IMR-90 (cell line): ENCODE data around the gene MRPL58. TPM values are rescaled to one million over a fixed set of nuclear protein-coding genes. Genes with fewer than 3 reads are reported as not detected.

ENCODE experiments used
- ATAC-seq: fragments of 200-7000 bp; cut with Tn5 transposase; 2 replicates; pipeline ENCODE4 v1.9.1; 2020; ENCODE audit warnings: low read depth, mild to moderate bottlenecking, moderate library complexity
- BruUV-seq: library from RNA; stranded (reverse); fragments of 400-500 nt; replicated peaks from 2 replicates; lab custom pipeline; 2021; lab: Mats Ljungman, UMichigan
- CTCF ChIA-PET: fragments of 300-600 bp; formaldehyde crosslinking; extraction: SDS; loops from one replicate; lab custom pipeline; 2021; ENCODE audit warnings: antibody characterized with exemption; lab: Yijun Ruan, JAX
- POLR2A ChIA-PET: fragments of 300-600 bp; sonication (Branson Sonifier 250); formaldehyde crosslinking; loops from one replicate; lab custom pipeline; 2022; ENCODE audit warnings: antibody characterized with exemption; ENCODE audit not compliant: unreplicated experiment; lab: Charles Lee
- DNase-seq: peaks from one replicate; pipeline ENCODE4 v3.0.0; 2013
- H2AFZ ChIP-seq: replicated peaks from 2 replicates; pipeline ENCODE3; 2013; ENCODE audit warnings: low read length, mild to moderate bottlenecking; ENCODE audit not compliant: poor library complexity
- H2AK5ac ChIP-seq: 2 replicates; pipeline ENCODE4 v1.6.1; 2013; ENCODE audit warnings: low read depth, low read length, inconsistent platforms
- H2AK9ac ChIP-seq: replicated peaks from 2 replicates; pipeline ENCODE3; 2013; ENCODE audit warnings: mild to moderate bottlenecking, low read depth, low read length, moderate library complexity; ENCODE audit not compliant: poor library complexity
- H2BK120ac ChIP-seq: 2 replicates; pipeline ENCODE4 v1.6.1; 2013; ENCODE audit warnings: low read depth, low read length, inconsistent platforms
- H2BK15ac ChIP-seq: 3 replicates; pipeline ENCODE4 v1.6.1; 2013; ENCODE audit warnings: low read depth, low read length, inconsistent platforms
- H2BK20ac ChIP-seq: 2 replicates; pipeline ENCODE4 v1.6.1; 2013; ENCODE audit warnings: low read depth, mild to moderate bottlenecking, inconsistent platforms, low read length, moderate library complexity
- H2BK5ac ChIP-seq: 2 replicates; pipeline ENCODE4 v1.6.1; 2013; ENCODE audit warnings: mild to moderate bottlenecking, low read depth, low read length, inconsistent platforms; ENCODE audit not compliant: poor library complexity, severe bottlenecking
- H3K14ac ChIP-seq: replicated peaks from 2 replicates; pipeline ENCODE4 v1.6.1; 2013; ENCODE audit warnings: low read depth, low read length, inconsistent platforms
- H3K18ac ChIP-seq: 2 replicates; pipeline ENCODE4 v1.6.1; 2013; ENCODE audit warnings: low read depth, low read length, control low read depth
- H3K23ac ChIP-seq: 2 replicates; pipeline ENCODE4 v1.6.1; 2013; ENCODE audit warnings: low read depth, low read length, inconsistent platforms
- H3K27ac ChIP-seq: 2 replicates; pipeline ENCODE4 v1.5.1; 2013; ENCODE audit warnings: mild to moderate bottlenecking, control low read depth, low read length; ENCODE audit not compliant: insufficient read depth
- H3K27me3 ChIP-seq: 2 replicates; pipeline ENCODE4 v1.6.1; 2013; ENCODE audit warnings: low read length; ENCODE audit not compliant: control insufficient read depth, insufficient read depth
- H3K36me3 ChIP-seq: 2 replicates; pipeline ENCODE4 v1.6.1; 2013; ENCODE audit warnings: low read length, mixed read lengths; ENCODE audit not compliant: control insufficient read depth, insufficient read depth
- H3K4ac ChIP-seq: 2 replicates; pipeline ENCODE4 v1.6.1; 2013; ENCODE audit warnings: low read depth, low read length, inconsistent platforms
- H3K4me1 ChIP-seq: 2 replicates; pipeline ENCODE4 v1.6.1; 2013; ENCODE audit warnings: low read length, mixed read lengths; ENCODE audit not compliant: control insufficient read depth, insufficient read depth
- H3K4me2 ChIP-seq: 2 replicates; pipeline ENCODE4 v1.6.1; 2013; ENCODE audit warnings: low read depth, mild to moderate bottlenecking, control low read depth, low read length, moderate library complexity
- H3K4me3 ChIP-seq: 2 replicates; pipeline ENCODE4 v1.5.1; 2013; ENCODE audit warnings: low read depth, mild to moderate bottlenecking, control low read depth, low read length, moderate library complexity; ENCODE audit not compliant: insufficient read depth
- H3K56ac ChIP-seq: 2 replicates; pipeline ENCODE4 v1.6.1; 2013; ENCODE audit warnings: low read length, inconsistent platforms; ENCODE audit not compliant: insufficient read depth; ENCODE audit errors: extremely low read depth
- H3K79me1 ChIP-seq, 2 experiments: 2 replicates each; pipeline ENCODE4 v1.6.1; 2013; ENCODE audit warnings: low read length in 2 of 2, inconsistent platforms in 1 of 2, low read depth in 1 of 2
- H3K9ac ChIP-seq: 2 replicates; pipeline ENCODE4 v1.6.1; 2013; ENCODE audit warnings: low read depth, low read length, control low read depth
- H3K9me1 ChIP-seq: 2 replicates; pipeline ENCODE4 v1.6.1; 2013; ENCODE audit warnings: low read length, inconsistent platforms; ENCODE audit not compliant: insufficient read depth
- H3K9me3 ChIP-seq: 2 replicates; pipeline ENCODE4 v1.6.1; 2013; ENCODE audit warnings: low read length; ENCODE audit not compliant: control insufficient read depth, insufficient read depth
- H4K20me1 ChIP-seq: 2 replicates; pipeline ENCODE4 v1.6.1; 2013; ENCODE audit warnings: low read length, inconsistent platforms; ENCODE audit not compliant: insufficient read depth
- H4K5ac ChIP-seq: 2 replicates; pipeline ENCODE4 v1.6.1; 2013; ENCODE audit warnings: mild to moderate bottlenecking, low read depth, low read length, control low read depth
- H4K8ac ChIP-seq, 2 experiments: 2 replicates each; pipeline ENCODE4 v1.6.1; 2013; ENCODE audit warnings: low read depth in 2 of 2, low read length in 2 of 2, control low read depth in 1 of 2, inconsistent platforms in 1 of 2
- H4K91ac ChIP-seq: 2 replicates; pipeline ENCODE4 v1.6.1; 2013; ENCODE audit warnings: low read depth, low read length, inconsistent platforms; ENCODE audit not compliant: insufficient read depth
- CEBPB ChIP-seq: IDR thresholded peaks from 2 replicates; pipeline ENCODE4 v1.6.1; 2012; ENCODE audit warnings: low read depth, low read length, improper control_type of control experiment
- USF2 ChIP-seq: fragments of 150-350 bp; IDR thresholded peaks from 2 replicates; pipeline ENCODE4 v1.6.1; 2017; ENCODE audit warnings: mild to moderate bottlenecking, antibody characterized with exemption, low read length, low read depth
- WGBS, 2 experiments: methylation state at CpG; one replicate each; pipeline versions ENCODE4 v1.1.5 to v1.1.7; 2013; ENCODE audit warnings: missing lambda C conversion rate in 2 of 2; ENCODE audit not compliant: insufficient read length in 1 of 2; ENCODE audit errors: extremely low coverage in 2 of 2; 5-methylcytosine and 5-hydroxymethylcytosine counted together
- dilution Hi-C: fragments of 300-500 bp; cut with HindIII; formaldehyde crosslinking; loops from one replicate; pipeline ENCODE4 v1.14.3; 2018; ENCODE audit warnings: low sequenced_read_pairs; ENCODE audit not compliant: unreplicated experiment
- in situ Hi-C: fragments of 300-500 bp; cut with MboI; formaldehyde crosslinking; loops from 3 replicates; pipeline ENCODE4 v1.14.3; 2019; ENCODE audit warnings: low sequenced_read_pairs, inconsistent platforms, mixed read lengths
- intact Hi-C: fragments of 100-400 bp; cut with micrococcal nuclease; formaldehyde crosslinking; loops from 2 replicates; pipeline ENCODE4 v1.10.0; 2022
- polyA plus RNA-seq, 3 experiments: library from polyadenylated mRNA; depleted of rRNA; stranded (reverse); fragments of >200 nt; gene quantifications; 2 replicates each; pipeline ENCODE4 v1.2.3, GENCODE V29; 2012; ENCODE audit warnings: low replicate concordance in 1 of 3
- total RNA-seq: library from RNA; depleted of rRNA; stranded (reverse); fragments of >200 nt; gene quantifications from 2 replicates; pipeline ENCODE4 v1.2.3, GENCODE V29; 2012

The MRPL58 gene
- total and polyA plus RNA-seq, 2 of the 4 experiments (the other 2 are of a cell fraction) = 42.5 to 53.0 TPM

DNA sequence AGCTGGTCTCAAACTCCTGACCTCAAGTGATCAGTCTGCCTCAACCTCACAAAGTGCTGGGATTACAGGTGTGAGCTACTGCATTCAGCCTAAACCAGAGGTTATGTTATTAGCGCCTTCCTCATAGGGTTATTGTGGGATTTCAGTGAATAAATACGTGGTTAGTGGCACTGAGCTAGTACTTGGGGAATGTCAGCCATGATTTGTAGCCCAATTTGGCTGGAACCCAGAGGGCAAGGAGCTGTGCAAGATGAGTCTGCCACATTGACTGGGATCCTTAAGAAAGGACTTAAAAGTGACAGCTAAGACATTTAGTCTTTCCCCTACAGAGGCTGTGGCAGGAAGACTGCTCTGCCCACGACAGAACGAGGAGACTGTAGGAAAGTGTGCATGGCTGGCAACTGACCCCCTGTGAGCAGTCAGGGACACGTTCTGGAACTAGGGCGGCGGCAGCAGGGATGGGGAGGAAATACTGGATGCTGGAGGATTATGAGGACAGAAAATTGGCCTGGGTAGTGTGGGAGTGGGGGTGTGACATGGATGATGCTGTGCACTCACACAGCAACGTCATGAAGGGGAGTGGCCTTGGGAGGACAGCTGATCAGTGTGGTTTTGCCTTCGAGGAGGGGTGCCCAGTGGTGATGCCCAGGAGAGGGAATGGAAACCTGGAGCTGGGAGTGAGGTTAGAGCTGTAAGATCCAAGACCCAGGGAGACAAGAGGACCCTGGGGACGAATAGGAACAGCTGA, 19.7 kb downstream of the MRPL58 start:
- CTCF ChIA-PET = interaction anchor here (1.6 to 2.0 kb wide), 2 partner anchors 44 to 71 kb away, joined by 5 to 9 read pairs; no protein-coding TSS in a partner anchor
- Histone ChIP-seq H3K4me1 (peaks cover 2% of the 10 kb centered on the region), H3K27me3 (no peaks in the 10 kb centered on the region), H3K4me2 (peak overlapping the region; percentile 79), H2AK9ac (peak overlapping the region; percentile 44), H3K4me3 (peak overlapping the region; percentile 38), H3K23ac (0 out of 2 replicates have a peak overlapping the region, but pooled peaks have one; percentile 0), H2BK20ac (no peak overlapping the region), H2AK5ac (peak overlapping the region; percentile 3; the same call in 1 of the 2 replicates), H3K18ac (0 out of 2 replicates have a peak overlapping the region, but pooled peaks have one; percentile 7), H3K79me1 (0 out of 4 replicates have a peak, but pooled peaks cover 0 to 4% of the 10 kb centered on the region in 2 experiments), H3K9me1 (peaks cover 13% of the 10 kb centered on the region; the same call in 1 of the 2 replicates), H3K14ac (no peak overlapping the region; the same call in 1 of the 2 replicates), H3K4ac (peak overlapping the region; percentile 14; the same call in 1 of the 2 replicates), H3K36me3 (no peaks in the 10 kb centered on the region), H4K91ac (no peak overlapping the region), H3K27ac (no peak overlapping the region), H4K20me1 (peaks cover 10% of the 10 kb centered on the region), H2BK15ac (no peak overlapping the region), H3K9ac (0 out of 2 replicates have a peak overlapping the region, but pooled peaks have one; percentile 0), H2BK5ac (peak overlapping the region; percentile 3), H4K5ac (peak overlapping the region; percentile 28; the same call in 1 of the 2 replicates), H2AFZ (peak overlapping the region; percentile 84), H3K56ac (no peak overlapping the region), H2BK120ac (no peak overlapping the region), H4K8ac (peak overlapping the region in 1 of 2 experiments; percentile 37; a peak in 1 of 4 replicates), H3K9me3 (peaks cover 4% of the 10 kb centered on the region; the same call in 1 of the 2 replicates)
- ATAC-seq = peak; percentile 21
- in situ Hi-C loops (no loop called here), intact Hi-C loops (no loop called here), dilution Hi-C loops (no loop called here)
- BruUV-seq = no TSS peak
- peak; percentile 64 for TF ChIP-seq USF2
- no peak for TF ChIP-seq CEBPB
- DNase-seq = peak; percentile 84
- POLR2A ChIA-PET = no interaction called here
- 7% methylated on average over 3 of the region's 10 CpGs; no CpG with 5 or more reads in 1 of the 2 experiments for WGBS, 2 experiments
